CD4-positive, alpha-beta T cell treated with Interleukin-12 subunit alpha and Interleukin-12 subunit beta, for 1 hour (primary cell): ENCODE results near the gene SLC6A3.
"Not testable (repeated sequence)": the region's sequence is repeated elsewhere in the genome, so short reads cannot be mapped to it uniquely, and the experiment has no call there.

Experiments
- DNase-seq: peaks from one replicate; pipeline ENCODE4 v3.0.0-alpha.2; 2020

The SLC6A3 gene

GRCh38 chr5:1439388-1440097, 5.7 kb downstream of the SLC6A3 start:
- no peak for DNase-seq

DNA sequence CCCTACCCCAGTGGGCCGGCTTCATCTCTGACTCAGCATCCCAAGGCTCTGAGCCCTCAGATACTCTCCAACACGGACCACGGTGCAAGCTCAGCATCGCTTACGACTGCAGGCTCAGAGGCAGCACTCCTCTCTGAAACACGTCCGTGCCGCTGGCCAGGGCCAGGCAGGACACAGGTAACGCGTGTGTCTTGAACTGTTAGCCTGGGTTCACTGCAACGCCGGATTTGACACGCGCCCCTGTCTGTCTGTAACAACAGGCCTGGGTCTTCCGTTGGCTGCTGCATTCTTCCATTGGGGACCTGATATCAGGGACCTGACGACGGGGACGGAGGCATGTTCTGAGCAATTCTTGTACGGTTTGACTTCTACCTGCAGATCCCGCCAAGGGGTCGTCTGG, 6.4 kb downstream of the SLC6A3 start:
- no peak for DNase-seq

DNA sequence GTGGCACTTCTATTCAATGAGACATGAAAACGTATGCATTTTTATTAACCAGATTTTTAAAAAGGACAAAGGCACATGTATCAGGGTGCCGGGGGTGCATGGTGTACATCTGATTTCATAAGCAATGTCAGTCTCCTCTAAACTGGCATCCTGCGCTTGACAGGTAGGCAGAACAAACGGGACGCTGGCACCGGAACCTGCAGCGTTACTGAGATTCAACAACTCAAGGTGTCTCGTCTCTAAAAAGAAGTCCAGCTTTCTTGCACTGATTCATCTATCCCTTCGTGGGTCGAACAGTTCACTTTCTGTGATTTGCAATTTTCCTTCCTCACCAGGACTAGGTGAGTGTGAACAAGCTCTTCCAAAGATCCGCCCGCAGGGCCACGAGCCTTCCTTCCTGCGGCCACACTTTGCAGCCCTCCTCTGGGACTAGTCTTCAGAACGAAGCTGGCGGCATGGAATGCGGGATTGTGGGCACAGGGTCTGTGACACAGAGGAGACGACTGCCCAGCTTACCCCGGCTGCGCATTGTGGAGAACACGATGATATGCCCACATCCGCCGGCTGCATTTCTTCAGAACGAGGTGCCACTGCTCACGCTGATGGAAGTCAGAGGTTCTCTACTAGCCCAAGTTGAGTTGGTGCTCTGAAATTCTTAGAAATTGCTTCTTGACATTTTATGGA, 7.2 kb downstream of the SLC6A3 start:
- DNase-seq, result no peak

DNA sequence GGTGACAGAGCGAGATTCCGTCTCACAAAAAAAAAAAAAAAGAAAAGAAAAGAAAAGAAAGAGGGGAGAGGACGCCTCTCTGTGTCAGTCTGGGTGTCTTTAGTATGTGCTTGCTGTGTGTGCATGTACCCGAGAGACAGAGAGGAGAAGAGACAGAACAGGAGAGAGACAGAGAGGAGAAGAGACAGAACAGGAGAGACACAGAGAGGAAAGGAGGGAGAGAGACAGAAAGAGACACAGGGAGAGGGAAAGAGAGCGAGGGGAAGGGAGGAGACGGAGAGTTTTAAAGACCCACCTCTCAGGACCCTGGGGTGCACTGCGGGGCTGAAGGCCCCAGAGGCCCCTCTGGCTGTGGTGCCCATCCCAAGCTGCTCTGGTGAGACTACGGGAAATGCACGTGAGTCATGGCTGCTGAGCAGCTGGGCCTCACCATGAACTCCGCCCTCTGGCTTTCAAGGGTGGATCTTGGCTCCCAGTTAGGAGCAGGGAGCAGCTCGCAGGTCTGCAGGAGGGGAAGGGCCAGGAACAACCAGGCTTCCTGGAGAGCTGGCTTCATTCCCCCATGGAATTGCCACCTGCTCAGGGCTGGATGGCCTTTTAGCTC, 7.9 kb downstream of the SLC6A3 start:
- no peak for DNase-seq

DNA sequence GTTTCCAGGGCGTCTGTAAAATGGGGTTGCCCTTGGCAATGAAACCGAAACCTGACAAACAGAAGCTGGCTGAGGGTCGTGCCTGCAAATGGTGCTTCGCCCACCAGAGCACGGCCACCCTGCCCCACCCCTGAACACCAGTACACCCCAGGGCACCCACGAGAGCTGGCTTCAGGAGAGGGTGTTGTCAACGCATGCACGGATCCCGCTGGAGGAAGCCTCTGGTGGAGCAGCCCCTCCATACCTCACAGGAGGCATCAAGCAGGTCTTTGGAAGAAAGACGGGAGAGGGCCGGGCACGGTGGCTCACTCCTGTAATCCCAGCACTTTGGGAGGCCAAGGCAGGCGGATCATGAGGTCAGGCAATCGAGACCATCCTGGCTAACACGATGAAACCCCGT, 8.6 kb downstream of the SLC6A3 start:
- no peak for DNase-seq

DNA sequence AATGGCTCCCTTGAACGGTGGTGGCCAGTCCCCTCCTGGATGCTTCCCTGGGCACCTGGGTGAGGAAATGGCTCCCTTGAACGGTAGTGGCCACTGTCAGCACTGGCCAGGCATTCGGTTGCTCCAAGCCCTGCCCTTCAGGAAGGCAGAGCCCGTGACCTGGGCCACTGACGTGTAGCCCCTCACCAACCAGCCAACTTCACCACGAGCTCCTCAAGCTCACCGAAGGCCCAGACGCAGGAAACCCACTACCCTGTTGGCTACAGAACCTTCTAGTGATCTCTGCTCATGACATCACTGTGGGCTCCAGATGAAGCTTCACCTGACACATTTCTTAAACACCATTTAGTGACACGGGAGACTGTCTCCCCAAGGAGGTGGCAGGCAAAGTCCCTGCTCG, 9.2 kb downstream of the SLC6A3 start:
- DNase-seq, result no peak

DNA sequence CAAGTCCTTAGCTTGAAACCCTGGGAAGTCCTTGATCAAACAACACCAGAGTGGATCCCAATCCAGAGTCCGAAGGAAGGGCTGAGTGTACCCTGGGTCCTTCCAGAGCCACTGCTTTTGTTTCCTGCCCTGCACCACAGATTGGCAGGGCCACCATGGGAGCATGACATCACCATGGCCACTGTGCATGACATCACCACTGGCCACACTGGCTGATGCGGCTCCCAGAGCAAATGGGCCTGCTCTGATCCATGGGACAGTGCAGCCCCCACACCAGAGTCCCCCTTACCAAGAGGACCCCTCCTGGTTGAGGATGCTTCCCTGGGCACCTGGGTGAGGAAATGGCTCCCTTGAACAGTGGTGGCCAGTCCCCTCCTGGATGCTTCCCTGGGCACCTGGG, 9.9 kb downstream of the SLC6A3 start:
- DNase-seq, result no peak

- no peak for DNase-seq
These were observed 12.9 kb downstream of the SLC6A3 start for GRCh38 chr5:1432296-1432695.

DNA sequence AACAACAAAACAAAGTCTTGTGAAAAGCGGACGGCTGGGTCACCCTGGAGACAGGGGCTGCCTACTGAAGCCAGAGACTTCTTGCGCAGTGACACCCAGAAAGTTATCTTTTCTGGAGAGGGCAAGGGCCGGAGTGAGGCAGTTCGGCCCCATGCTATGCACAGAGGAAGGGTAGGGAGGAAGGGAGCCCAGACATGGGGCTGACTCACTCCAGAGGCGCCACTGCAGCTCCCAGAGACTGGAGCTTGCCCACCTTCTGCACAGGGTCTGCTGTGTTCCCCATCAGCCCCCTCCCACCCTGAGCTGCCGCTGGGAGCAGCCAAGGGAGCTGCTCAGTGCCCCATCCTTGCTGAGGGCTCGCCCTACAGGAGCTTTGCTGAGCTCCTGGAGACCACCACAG, 13.3 kb downstream of the SLC6A3 start:
- no peak for DNase-seq

- DNase-seq, result no peak
These were observed 14.0 kb downstream of the SLC6A3 start for GRCh38 chr5:1431021-1431811.

DNA sequence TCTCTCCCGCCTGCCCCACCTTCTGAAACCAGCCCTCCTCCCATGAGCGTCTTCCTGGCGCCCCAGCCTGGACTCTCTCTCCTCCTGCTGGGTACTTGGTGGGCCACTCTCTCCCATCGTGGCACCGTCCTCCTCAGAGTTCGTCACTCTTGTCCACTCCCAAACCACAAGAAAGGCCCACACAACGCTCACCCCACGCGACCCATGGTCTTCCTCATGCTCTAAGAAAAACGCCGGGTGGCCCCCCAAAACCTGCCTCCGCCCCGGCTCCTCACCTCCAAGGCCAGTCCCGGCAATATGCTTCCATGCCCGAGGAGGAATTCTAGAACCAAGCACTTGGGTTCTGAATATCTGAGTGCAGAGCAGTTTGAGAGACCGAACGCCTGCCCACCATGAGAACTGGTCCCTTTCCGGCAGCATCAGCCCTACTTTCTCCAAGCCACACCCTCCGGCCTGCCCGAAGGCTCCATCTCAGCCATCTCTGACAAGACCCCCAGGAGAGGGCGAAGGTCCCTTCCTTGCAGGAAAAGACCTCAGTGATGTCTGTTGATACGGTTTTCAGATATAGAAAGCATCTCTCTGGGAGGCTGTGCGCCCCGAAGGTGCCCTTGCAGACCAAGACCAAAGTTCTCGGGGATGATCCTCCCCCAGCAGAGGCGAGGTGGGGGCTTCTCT, 15.0 kb downstream of the SLC6A3 start:
- no peak for DNase-seq

DNA sequence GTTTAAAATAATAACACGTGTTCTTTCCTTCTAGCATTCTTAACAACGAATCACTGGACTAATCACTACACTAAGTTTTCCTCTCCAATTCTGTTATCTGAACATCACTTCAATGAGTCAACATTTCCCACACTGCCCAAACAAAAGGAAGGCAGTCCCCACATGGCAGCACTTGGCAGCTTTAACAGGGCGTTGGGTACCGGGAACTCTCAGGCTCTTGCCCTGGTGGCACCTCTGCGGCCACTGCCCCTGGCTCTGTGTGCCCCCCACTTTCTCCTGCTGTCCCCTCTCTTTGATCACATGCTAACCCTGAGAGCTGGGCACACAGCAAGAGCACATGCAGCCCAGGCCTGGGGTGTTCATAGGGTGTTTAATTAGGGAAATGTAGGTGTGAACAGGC, 15.7 kb downstream of the SLC6A3 start:
- DNase-seq, result no peak

- no peak for DNase-seq
These were observed 16.2 kb downstream of the SLC6A3 start for GRCh38 chr5:1429066-1429465.

DNA sequence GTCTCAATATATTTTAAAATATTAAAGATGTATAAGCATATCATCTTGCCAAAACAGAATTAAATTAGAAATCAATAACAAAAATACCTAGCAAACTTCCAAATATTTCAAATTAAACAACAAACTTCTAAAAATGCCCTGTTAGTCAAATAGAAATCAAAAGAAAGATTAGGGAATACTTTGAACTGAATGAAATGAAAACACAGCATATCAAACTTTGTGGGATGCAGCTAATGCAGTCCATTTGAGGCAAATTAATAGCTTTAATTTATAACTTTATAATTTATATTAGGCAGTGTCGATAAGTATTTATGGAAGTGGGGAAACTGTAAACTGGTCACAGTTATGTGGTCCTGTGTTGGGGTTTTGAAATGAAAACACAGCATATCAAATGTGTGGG, 17.1 kb downstream of the SLC6A3 start:
- DNase-seq, result no peak

- no peak for DNase-seq
These were observed 20.5 kb downstream of the SLC6A3 start for GRCh38 chr5:1424716-1425115.

- DNase-seq, result no peak
These were observed 21.2 kb downstream of the SLC6A3 start for GRCh38 chr5:1423901-1424603.

GRCh38 chr5:1422522-1422921, 22.7 kb downstream of the SLC6A3 start:
- DNase-seq, result not testable (repeated sequence)

GRCh38 chr5:1421521-1422341, 23.5 kb downstream of the SLC6A3 start:
- no peak for DNase-seq

- DNase-seq, result no peak
These were observed 24.7 kb downstream of the SLC6A3 start for GRCh38 chr5:1420211-1421195.
